SK-N-SH (cell line): ENCODE results near the gene PLCZ1. TPM values are rescaled to one million over a fixed set of nuclear protein-coding genes. Genes with fewer than 3 reads are reported as not detected.
A peak's percentile ranks its signal among the peaks of the same experiment; 100 is the strongest.

Experiments used
- CTCF ChIA-PET: fragments of 300-600, 350-600 bp; formaldehyde crosslinking; extraction: SDS; loops from one replicate; lab custom pipeline; 2021; lab: Yijun Ruan, JAX
- POLR2A ChIA-PET: fragments of 350-600 bp; sonication (Branson Sonifier 250); formaldehyde crosslinking; extraction: SDS; loops from one replicate; lab custom pipeline; 2020; ENCODE audit warnings: antibody characterized with exemption, inconsistent platforms; lab: Yijun Ruan, JAX
- DNase-seq: peaks from one replicate; pipeline ENCODE4 v3.0.0; 2012
- H2AFZ ChIP-seq: fragments of 200-600 bp; sonication (generic); 2 replicates; pipeline ENCODE4 v1.8.1; 2016; ENCODE audit warnings: antibody characterized with exemption, mild to moderate bottlenecking, low read depth
- H3F3A ChIP-seq: fragments of 200-600 bp; sonication (generic); replicated peaks from 2 replicates; pipeline ENCODE3; 2016; ENCODE audit warnings: antibody characterized with exemption, mild to moderate bottlenecking; ENCODE audit not compliant: insufficient read depth
- H3K27ac ChIP-seq, 2 experiments: fragments of 200-500 bp in 1 of 2; fragments of 200-600 bp in 1 of 2; sonication (Bioruptor generic) in 1 of 2; sonication (generic), shearing (Covaris generic) in 1 of 2; 2 replicates each; pipeline versions ENCODE4 v1.5.1 to v1.6.1; 2014 to 2016; ENCODE audit warnings: low read depth in 2 of 2, inconsistent platforms in 1 of 2, low read length in 1 of 2, mild to moderate bottlenecking in 1 of 2, mixed read lengths in 1 of 2
- H3K27me3 ChIP-seq: fragments of 200-600 bp; sonication (generic), shearing (Covaris generic); 2 replicates; pipeline ENCODE4 v1.6.1; 2016; ENCODE audit warnings: mixed run types; ENCODE audit not compliant: insufficient read depth
- H3K36me3 ChIP-seq, 2 experiments: fragments of 200-500 bp in 1 of 2; fragments of 200-600 bp in 1 of 2; sonication (Bioruptor generic) in 1 of 2; sonication (generic) in 1 of 2; replicated peaks in 1 of 2; 2 replicates each; pipeline versions ENCODE3 to v1.5.1; 2014 to 2016; ENCODE audit warnings: low read length in 1 of 2, mild to moderate bottlenecking in 1 of 2; ENCODE audit not compliant: insufficient read depth in 2 of 2, control insufficient read depth in 1 of 2
- H3K4me1 ChIP-seq, 2 experiments: fragments of 200-500 bp in 1 of 2; fragments of 200-600 bp in 1 of 2; sonication (Bioruptor generic) in 1 of 2; sonication (generic), shearing (Covaris generic) in 1 of 2; 2 replicates each; pipeline versions ENCODE4 v1.5.1 to v1.6.1; 2014 to 2016; ENCODE audit warnings: low read depth in 1 of 2, low read length in 1 of 2, mixed run types in 1 of 2; ENCODE audit not compliant: insufficient read depth in 2 of 2, control insufficient read depth in 1 of 2
- H3K4me2 ChIP-seq: fragments of 200-600 bp; sonication (generic), shearing (Covaris generic); 2 replicates; pipeline ENCODE4 v1.6.1; 2017; ENCODE audit warnings: mixed run types
- H3K4me3 ChIP-seq, 2 experiments: fragments of 200-500 bp in 1 of 2; fragments of 200-600 bp in 1 of 2; sonication (Bioruptor generic) in 1 of 2; sonication (generic), shearing (Covaris generic) in 1 of 2; 2 replicates each; pipeline versions ENCODE4 v1.5.1 to v1.8.1; 2014 to 2016; ENCODE audit warnings: low read depth in 2 of 2, inconsistent platforms in 1 of 2, low read length in 1 of 2, mild to moderate bottlenecking in 1 of 2, mixed read lengths in 1 of 2, moderate library complexity in 1 of 2
- H3K79me2 ChIP-seq: fragments of 200-600 bp; sonication (generic); 2 replicates; pipeline ENCODE4 v1.8.1; 2017; ENCODE audit warnings: mild to moderate bottlenecking; ENCODE audit not compliant: insufficient read depth
- H3K9ac ChIP-seq: fragments of 200-600 bp; sonication (generic); 2 replicates; pipeline ENCODE4 v1.6.1; 2017; ENCODE audit warnings: mixed run types
- H3K9me2 ChIP-seq: fragments of 200-600 bp; sonication (generic); 2 replicates; pipeline ENCODE4 v1.6.1; 2017; ENCODE audit warnings: mixed run types
- H3K9me3 ChIP-seq: fragments of 200-600 bp; sonication (generic); 2 replicates; pipeline ENCODE4 v1.6.1; 2017; ENCODE audit warnings: mixed run types, mild to moderate bottlenecking, moderate library complexity
- H4K20me1 ChIP-seq: fragments of 200-600 bp; sonication (generic); 2 replicates; pipeline ENCODE4 v1.6.1; 2017; ENCODE audit warnings: mild to moderate bottlenecking, mixed run types; ENCODE audit not compliant: insufficient read depth
- EZH2phosphoT487 ChIP-seq: fragments of 200-600 bp; sonication (generic); IDR thresholded peaks from 2 replicates; pipeline ENCODE4 v1.6.1; 2017; ENCODE audit warnings: low read depth, mixed run types, mild to moderate bottlenecking, antibody characterized with exemption, moderate library complexity, borderline replicate concordance
- FOSL2 ChIP-seq: IDR thresholded peaks from 2 replicates; pipeline ENCODE4 v1.4.0; 2012; ENCODE audit warnings: low read depth, mild to moderate bottlenecking, moderate library complexity, borderline replicate concordance
- FOXM1 ChIP-seq: IDR thresholded peaks from 2 replicates; pipeline ENCODE4 v1.4.0; 2012; ENCODE audit warnings: low read depth, mild to moderate bottlenecking
- IRF3 ChIP-seq: fragments of 150-350 bp; IDR thresholded peaks from 2 replicates; pipeline ENCODE4 v1.6.1; 2016; ENCODE audit warnings: mild to moderate bottlenecking, low read depth, low read length
- MAX ChIP-seq: IDR thresholded peaks from 2 replicates; pipeline ENCODE4 v1.4.0; 2012; ENCODE audit warnings: low read depth
- MEF2A ChIP-seq: IDR thresholded peaks from 2 replicates; pipeline ENCODE4 v1.4.0; 2012; ENCODE audit warnings: low read depth, borderline replicate concordance
- NRF1 ChIP-seq: IDR thresholded peaks from 2 replicates; pipeline ENCODE4 v1.6.1; 2012; ENCODE audit warnings: low read depth, mild to moderate bottlenecking, low read length
- RAD21 ChIP-seq: IDR thresholded peaks from 2 replicates; pipeline ENCODE4 v1.6.1; 2012; ENCODE audit warnings: mild to moderate bottlenecking, low read length
- REST ChIP-seq: IDR thresholded peaks from 2 replicates; pipeline ENCODE4 v1.6.1; 2012; ENCODE audit warnings: mild to moderate bottlenecking, low read depth, low read length, moderate library complexity
- RFX5 ChIP-seq: IDR thresholded peaks from 2 replicates; pipeline ENCODE4 v1.6.1; 2012; ENCODE audit warnings: mild to moderate bottlenecking, improper control_type of control experiment, low read length
- TCF12 ChIP-seq: IDR thresholded peaks from 2 replicates; pipeline ENCODE4 v1.4.0; 2012
- TEAD4 ChIP-seq: IDR thresholded peaks from 2 replicates; pipeline ENCODE4 v1.4.0; 2012; ENCODE audit warnings: mild to moderate bottlenecking, borderline replicate concordance; ENCODE audit not compliant: insufficient read depth
- USF2 ChIP-seq: fragments of 150-350 bp; IDR thresholded peaks from 2 replicates; pipeline ENCODE4 v1.6.1; 2017; ENCODE audit warnings: antibody characterized with exemption, low read length, low read depth, borderline replicate concordance
- ZBTB33 ChIP-seq: IDR thresholded peaks from 2 replicates; pipeline ENCODE4 v1.4.0; 2012; ENCODE audit warnings: low read depth, borderline replicate concordance
- WGBS: methylation state at CpG from one replicate; pipeline ENCODE4 v1.1.6; 2017; ENCODE audit warnings: low lambda C conversion rate; 5-methylcytosine and 5-hydroxymethylcytosine counted together
- polyA plus RNA-seq, 3 experiments: library from polyadenylated mRNA; depleted of rRNA; stranded (reverse); fragments of >200 nt; gene quantifications; 2 replicates each; pipeline ENCODE4 v1.2.3, GENCODE V29; 2012
- TF ChIP-seq, protein P1 (sequence below): IDR thresholded peaks from 2 replicates; pipeline ENCODE4; 2012

PLCZ1 gene
- polyA plus RNA-seq, 1 of the 3 experiments (the other 2 are of a cell fraction): 0.15 TPM

DNA sequence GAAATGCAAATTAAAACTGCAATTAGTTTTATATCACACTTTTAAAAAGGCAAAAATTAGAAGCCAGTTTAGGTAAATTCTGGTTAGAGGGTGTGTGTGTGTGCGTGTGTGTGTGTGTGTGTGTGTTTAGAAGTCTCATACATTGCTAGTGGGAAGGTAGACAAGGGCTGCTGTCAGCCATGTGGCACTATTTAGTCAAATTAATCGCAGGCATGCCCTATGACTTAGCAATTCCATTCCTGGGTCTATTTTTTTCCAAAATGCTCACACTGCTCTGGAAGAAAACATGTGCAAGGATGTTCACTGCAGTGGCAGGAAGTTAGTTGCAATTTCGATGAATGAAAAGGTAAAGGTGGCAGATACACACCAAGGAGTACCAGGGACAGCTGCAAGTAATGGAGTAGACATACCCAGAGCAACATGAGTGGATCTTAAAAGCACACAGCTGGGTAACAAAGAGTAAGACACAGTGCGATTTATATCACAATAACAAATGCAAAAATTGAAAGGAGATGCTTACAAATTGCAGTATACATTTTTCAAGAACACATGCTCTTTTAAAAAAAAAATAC is 11.7 kb upstream of the PLCZ1 start:
- no peak overlapping the region for H3K4me2 ChIP-seq
- TF ChIP-seq NRF1 (no peak), REST (peak; percentile 75; the same call in 1 of the 2 replicates), MAX (0 out of 2 replicates have a peak, but pooled peaks have one; percentile 16), TCF12 (peak; percentile 49; the same call in 1 of the 2 replicates)
- TF ChIP-seq, all 33 proteins: peak for 3
- Histone ChIP-seq H3K27ac (peak overlapping the region; percentile 26 to 68; a peak in 3 of 4 replicates), H3K4me1 (peaks cover 0 to 8% of the 10 kb centered on the region in 2 experiments; a peak in 2 of 4 replicates), H2AFZ (no peak overlapping the region), H3F3A (peaks cover 9% of the 10 kb centered on the region), H3K36me3 (no peaks in the 10 kb centered on the region), H3K4me3 (no peak overlapping the region), H3K9ac (no peak overlapping the region), H3K9me2 (no peaks in the 10 kb centered on the region), H3K9me3 (no peaks in the 10 kb centered on the region), H3K79me2 (no peaks in the 10 kb centered on the region), H4K20me1 (no peaks in the 10 kb centered on the region), H3K27me3 (no peaks in the 10 kb centered on the region)
- ChIA-PET POLR2A (no interaction called here), CTCF (no interaction called here)
- DNase-seq: no peak
- WGBS: 33% methylated on average over 4 of the region's 4 CpGs

DNA sequence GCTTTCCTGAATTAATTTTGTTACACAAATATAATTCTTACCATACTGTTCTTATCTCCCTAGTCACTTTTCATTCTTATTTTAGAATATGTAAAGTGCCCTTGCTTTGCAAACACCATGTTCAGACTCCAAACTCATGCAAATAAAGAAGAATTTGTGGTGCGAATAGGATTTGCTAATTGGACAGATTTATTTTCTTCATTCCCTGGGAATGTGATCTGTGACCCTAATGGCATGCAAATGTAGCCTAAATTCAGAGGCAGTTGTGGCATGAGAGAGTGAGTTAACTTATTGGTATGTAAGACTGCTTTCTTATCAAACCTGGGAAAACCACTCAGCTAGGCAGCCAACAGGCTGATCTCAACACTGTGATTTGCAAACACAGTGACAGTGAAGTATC is 10.1 kb upstream of the PLCZ1 start:
- H3K4me2 ChIP-seq: 0 out of 2 replicates have a peak overlapping the region, but pooled peaks have one; percentile 11
- no peak for DNase-seq
- CTCF ChIA-PET: no interaction called here
- no peak for TF ChIP-seq FOXM1
- TF ChIP-seq RFX5: no peak
- no peak for TF ChIP-seq IRF3
- TF ChIP-seq EZH2phosphoT487: no peak
- no peak for TF ChIP-seq MEF2A
- TF ChIP-seq RAD21: no peak
- TF ChIP-seq, protein P1, sequence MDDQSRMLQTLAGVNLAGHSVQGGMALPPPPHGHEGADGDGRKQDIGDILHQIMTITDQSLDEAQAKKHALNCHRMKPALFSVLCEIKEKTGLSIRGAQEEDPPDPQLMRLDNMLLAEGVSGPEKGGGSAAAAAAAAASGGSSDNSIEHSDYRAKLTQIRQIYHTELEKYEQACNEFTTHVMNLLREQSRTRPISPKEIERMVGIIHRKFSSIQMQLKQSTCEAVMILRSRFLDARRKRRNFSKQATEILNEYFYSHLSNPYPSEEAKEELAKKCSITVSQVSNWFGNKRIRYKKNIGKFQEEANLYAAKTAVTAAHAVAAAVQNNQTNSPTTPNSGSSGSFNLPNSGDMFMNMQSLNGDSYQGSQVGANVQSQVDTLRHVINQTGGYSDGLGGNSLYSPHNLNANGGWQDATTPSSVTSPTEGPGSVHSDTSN: peak; percentile 69
- peak; percentile 73 for TF ChIP-seq TEAD4
- TF ChIP-seq ZBTB33: 0 out of 2 replicates have a peak, but pooled peaks have one; percentile 33
- peak; percentile 60 for TF ChIP-seq TCF12
- peak; percentile 49; the same call in 1 of the 2 replicates for TF ChIP-seq FOSL2
- no peak for TF ChIP-seq USF2

More for the DNA sequence above, 10.1 kb upstream of the PLCZ1 start:
- Histone ChIP-seq H3K4me1 (peaks cover 0 to 8% of the 10 kb centered on the region in 2 experiments; a peak in 2 of 4 replicates), H3K27ac (peak overlapping the region; percentile 45 to 68; a peak in 3 of 4 replicates), H3K4me3 (no peak overlapping the region), H3K9me3 (no peaks in the 10 kb centered on the region), H3K27me3 (no peaks in the 10 kb centered on the region), H2AFZ (no peak overlapping the region), H3F3A (peaks cover 9% of the 10 kb centered on the region), H4K20me1 (no peaks in the 10 kb centered on the region), H3K36me3 (no peaks in the 10 kb centered on the region), H3K9me2 (no peaks in the 10 kb centered on the region), H3K79me2 (no peaks in the 10 kb centered on the region), H3K9ac (no peak overlapping the region; the same call in 1 of the 2 replicates)
- 33% methylated on average over 1 of the region's 1 CpG for WGBS
- POLR2A ChIA-PET: no interaction called here
